K562 treated with DMSO at 1 percent for 24 hours (cell line): ENCODE measurements around the gene ZDHHC4. TPM values are rescaled to one million over a fixed set of nuclear protein-coding genes. Genes with fewer than 3 reads are reported as not detected.

Experiments used
- total RNA-seq: library from RNA; unstranded; fragments of 300-600 nt; gene quantifications from 2 replicates; pipeline ENCODE4 v1.2.3, GENCODE V29; 2022; ENCODE audit warnings: low read depth; ENCODE audit not compliant: insufficient read depth

The ZDHHC4 gene
- 78.9 and 81.2 TPM in 2 replicates for total RNA-seq

DNA sequence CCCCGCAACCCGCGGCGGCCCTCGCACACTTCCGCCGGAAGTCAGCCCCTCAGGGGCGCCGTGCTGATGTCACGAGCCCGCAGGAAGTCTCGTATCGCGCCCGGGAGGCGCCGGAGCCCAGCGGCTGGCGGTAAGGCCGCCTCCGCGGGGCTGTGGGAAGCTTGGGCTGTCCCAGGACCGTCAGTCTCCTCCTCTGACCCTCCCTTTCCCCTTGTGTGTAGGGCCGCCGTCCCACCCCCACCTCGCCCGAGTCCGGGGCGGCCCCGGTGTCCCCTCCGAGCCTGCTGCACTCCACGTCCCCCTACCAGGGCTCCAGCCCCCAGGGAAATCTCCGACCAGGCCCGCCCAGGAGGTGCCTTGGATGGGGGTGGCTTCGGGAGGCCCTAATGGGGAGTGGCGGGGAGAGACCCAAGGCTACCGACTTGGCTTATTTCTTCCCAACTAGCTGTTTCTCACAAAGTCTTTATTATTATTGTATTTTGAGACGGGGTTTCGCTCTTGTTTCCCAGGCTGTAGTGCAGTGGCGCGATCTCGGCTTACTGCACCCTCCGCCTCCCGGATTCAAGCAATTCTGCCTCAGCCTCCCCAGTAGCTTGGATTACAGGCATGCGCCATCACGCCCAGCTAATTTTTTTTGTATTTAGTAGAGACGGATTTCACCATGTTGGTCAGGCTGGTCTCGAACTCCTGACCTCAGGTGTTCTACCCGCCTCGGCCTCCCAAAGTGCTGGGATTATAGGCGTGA is at the start of gene ZDHHC4:
Gene ZDHHC4 (plus strand): TSS at position 86 of the 745 bp plus-strand sequence. CDS start 3,108 bp downstream, outside the sequence.

DNA sequence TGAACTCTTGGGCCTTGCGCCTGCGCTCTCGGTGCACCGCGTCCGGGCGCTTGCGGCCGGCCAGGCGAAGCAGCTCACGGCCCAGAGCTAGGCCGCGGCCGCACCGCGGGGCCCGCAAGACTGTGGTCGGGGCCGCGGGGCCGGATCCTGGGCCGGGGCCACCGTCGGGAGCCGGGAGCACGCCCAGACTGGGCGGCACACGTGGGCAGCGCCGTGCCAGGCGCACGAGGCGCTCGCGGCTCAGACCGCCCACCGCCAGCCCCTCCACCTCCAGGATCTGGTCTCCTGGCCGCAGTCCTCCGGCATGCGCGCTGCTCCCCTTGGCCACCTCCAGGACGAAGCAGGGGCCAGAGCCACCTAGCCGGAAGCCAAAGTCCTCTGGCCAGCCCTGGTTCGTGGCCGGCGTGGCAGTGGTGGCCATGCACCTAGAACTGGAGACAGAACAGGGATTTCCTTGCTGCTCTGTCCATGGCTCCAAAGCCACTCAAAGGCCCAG is 26.2 kb upstream of the ZDHHC4 start, which contains the start of gene GRID2IP:
Gene GRID2IP (minus strand): TSS at position 446 of the 496 bp plus-strand sequence. CDS start 25 bp downstream, at position 421.

DNA sequence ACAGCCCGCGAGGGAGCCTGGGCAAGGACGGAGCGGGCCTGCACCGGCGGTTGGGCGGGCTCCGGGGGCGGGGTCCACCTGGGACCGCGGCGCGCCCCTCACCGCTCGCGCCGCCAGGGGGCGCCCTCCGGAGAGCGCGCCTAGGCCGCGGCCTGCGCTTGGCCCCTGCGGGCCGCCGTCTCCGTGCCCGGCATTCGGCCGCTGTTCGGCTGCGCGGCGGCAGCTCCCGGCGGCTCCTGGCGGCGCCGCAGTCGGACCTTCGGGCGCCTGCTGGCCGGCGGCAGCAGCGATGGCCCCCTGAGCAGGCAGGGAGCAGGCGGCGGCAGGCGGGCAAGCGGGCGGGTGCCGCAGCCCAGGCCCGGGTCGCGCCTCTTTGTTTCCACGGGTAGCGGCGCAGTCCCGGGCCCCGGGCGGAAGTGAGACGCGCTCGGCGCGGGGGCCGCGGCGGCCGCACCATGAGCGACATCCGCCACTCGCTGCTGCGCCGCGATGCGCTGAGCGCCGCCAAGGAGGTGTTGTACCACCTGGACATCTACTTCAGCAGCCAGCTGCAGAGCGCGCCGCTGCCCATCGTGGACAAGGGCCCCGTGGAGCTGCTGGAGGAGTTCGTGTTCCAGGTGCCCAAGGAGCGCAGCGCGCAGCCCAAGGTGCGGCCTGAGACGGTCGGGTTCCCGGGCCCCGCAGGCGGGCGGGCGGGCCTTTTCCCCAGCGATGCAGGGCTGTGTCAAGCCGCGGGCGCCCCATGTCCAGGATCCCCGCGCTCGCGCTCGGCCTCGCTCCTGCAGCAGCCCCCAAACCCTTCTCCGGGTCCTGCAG is 12.8 kb downstream of the ZDHHC4 start, which contains the start of gene INTS15:
Gene INTS15 (plus strand): TSS at position 193 of the 816 bp plus-strand sequence. CDS start 263 bp downstream, at position 456.

DNA sequence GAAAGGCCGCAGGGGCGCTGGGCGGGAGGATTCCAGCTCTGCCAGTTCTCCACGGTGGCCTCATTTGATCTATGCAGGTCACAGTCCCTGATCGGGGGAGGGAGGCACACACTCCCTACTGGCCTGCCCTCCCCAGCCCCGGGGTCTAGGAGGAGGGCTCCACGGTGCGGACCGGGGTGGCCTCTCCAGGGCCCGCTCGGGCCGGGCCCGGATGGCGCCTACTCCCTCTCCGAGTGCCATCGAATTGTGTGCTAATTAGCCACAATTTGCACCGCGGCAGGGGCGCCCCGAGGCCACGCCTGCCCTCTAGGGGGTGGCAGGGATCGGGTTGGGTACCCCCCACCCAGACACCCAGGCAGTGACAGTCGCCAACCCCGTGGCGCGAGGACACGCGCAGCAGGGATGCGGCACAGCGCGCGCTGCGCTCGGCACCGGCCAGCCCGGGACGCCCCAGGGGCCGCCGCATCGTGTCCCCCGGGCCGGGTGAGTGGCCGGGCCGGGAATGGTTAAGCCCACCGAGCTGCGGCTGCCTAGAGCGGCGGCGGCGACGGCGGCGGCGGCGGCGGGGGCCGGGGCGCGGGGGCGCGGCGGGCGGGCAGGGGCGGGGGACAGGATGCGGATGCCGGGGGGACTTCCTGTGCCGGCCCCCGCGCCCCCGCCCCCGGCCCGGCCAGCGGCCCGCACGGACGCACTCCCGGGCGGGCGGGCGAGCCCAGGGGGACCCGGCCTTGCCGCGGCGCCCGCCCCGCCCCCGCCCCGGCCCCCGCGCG is 37.9 kb downstream of the ZDHHC4 start, which contains the start of gene ZNF853:
Gene ZNF853 (plus strand): TSS at position 658 of the 770 bp plus-strand sequence. CDS start 565 bp downstream, outside the sequence.

DNA sequence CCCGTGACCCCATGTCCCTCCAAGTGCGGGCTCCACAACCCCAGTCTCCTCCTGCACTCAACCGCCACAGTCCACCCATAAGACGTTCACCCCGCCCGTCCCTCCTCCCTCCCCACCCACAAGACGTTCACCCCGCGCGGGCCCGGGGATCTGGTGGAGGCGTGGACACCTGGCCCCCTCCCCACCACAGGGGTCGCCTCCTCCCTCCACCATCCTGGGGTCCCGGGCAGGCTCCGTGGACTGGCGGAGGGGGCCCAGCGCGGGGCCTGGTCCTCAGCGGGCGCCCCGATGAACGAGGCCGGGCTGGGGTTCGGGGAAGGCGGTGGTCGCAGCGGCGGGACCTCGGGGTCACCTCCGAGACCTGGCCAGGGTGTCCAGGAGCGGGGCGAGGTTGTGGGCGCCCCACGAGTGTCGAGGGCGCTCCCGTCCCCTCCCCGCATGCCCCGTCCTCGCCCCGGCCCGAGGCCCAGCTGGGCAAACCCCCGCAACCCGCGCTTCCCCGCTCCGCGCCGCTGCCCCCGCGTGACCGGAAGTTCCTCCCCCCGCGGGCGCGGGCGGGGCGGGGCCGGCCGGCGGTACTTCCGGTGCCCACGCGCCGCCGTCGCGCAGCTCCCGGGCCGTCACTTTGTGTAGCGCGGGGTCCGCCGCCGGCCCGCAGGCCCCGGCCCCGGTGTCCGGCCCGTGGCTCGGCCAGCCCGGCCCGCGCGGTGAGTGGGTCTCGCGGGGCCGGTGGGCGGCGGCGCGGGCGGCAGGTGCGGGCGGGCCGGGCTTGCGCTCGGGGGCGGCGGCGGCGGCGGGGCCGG is 59.7 kb downstream of the ZDHHC4 start, which contains the start of gene ZNF316:
Gene ZNF316 (plus strand): TSS at position 578 of the 803 bp plus-strand sequence. CDS start 5,092 bp downstream, outside the sequence.

Other genes starting within 250 kb of the ZDHHC4 start
- gene FAM220A, start 228.5 kb upstream of the ZDHHC4 start, total RNA-seq: 23.2 and 57.5 TPM in 2 replicates
- gene RAC1, start 202.9 kb upstream of the ZDHHC4 start, total RNA-seq: 158 and 163 TPM in 2 replicates
- gene DAGLB, start 129.5 kb upstream of the ZDHHC4 start, total RNA-seq: 21.0 and 28.3 TPM in 2 replicates
- gene KDELR2, start 93.3 kb upstream of the ZDHHC4 start, total RNA-seq: 56.3 and 58.8 TPM in 2 replicates
- gene GRID2IP, start 26.0 kb upstream of the ZDHHC4 start, total RNA-seq: not detected in 2 replicates
- gene INTS15, start 12.6 kb downstream of the ZDHHC4 start, total RNA-seq: 57.7 and 59.1 TPM in 2 replicates
- gene ZNF853, start 38.2 kb downstream of the ZDHHC4 start, total RNA-seq: 0.10 and 0.20 TPM in 2 replicates
- gene ZNF316, start 59.9 kb downstream of the ZDHHC4 start, total RNA-seq: 34.0 and 35.5 TPM in 2 replicates
- 8.4 and 11.5 TPM in 2 replicates for gene ZNF12, start 129.5 kb downstream of the ZDHHC4 start, total RNA-seq
- not detected in 2 replicates for gene RSPH10B2, start 176.6 kb downstream of the ZDHHC4 start, total RNA-seq
- 13.5 and 14.0 TPM in 2 replicates for gene CCZ1B, start 248.8 kb downstream of the ZDHHC4 start, total RNA-seq